Panc1 (cell line): ENCODE measurements around the gene ABCG2. TPM values are rescaled to one million over a fixed set of nuclear protein-coding genes. Genes with fewer than 3 reads are reported as not detected.
"Not testable (repeated sequence)": the region's sequence is repeated elsewhere in the genome, so short reads cannot be mapped to it uniquely, and the experiment has no call there.

Experiments
- ATAC-seq: fragments of 200-7000 bp; cut with Tn5 transposase; 2 replicates; pipeline ENCODE4 v1.9.1; 2020; ENCODE audit warnings: mild to moderate bottlenecking, moderate library complexity
- BruUV-seq: library from RNA; stranded (reverse); fragments of 400-500 nt; replicated peaks from 2 replicates; lab custom pipeline; 2021; lab: Mats Ljungman, UMichigan
- CTCF ChIA-PET: fragments of 300-600 bp; sonication (Branson Sonifier 250); formaldehyde crosslinking; loops from one replicate; lab custom pipeline; 2022; ENCODE audit warnings: antibody characterized with exemption; lab: Charles Lee
- POLR2A ChIA-PET: fragments of 300-600 bp; sonication (Branson Sonifier 250); formaldehyde crosslinking; loops from one replicate; lab custom pipeline; 2022; ENCODE audit warnings: antibody characterized with exemption; lab: Charles Lee
- DNase-seq: peaks from one replicate; pipeline ENCODE4 v3.0.0-alpha.2; 2010; ENCODE audit warnings: low read depth, low spot score
- H3K27ac ChIP-seq: 2 replicates; pipeline ENCODE4 v1.5.1; 2011; ENCODE audit warnings: mild to moderate bottlenecking, low read length, inconsistent platforms
- H3K27me3 ChIP-seq: fragments of 200-500 bp; sonication (Bioruptor generic); 2 replicates; pipeline ENCODE4 v1.6.0; 2014; ENCODE audit warnings: low read length, inconsistent platforms; ENCODE audit not compliant: control insufficient read depth, insufficient read depth
- H3K36me3 ChIP-seq: fragments of 200-500 bp; sonication (Bioruptor generic); 2 replicates; pipeline ENCODE4 v1.5.1; 2014; ENCODE audit warnings: inconsistent platforms, mild to moderate bottlenecking, low read length, moderate library complexity; ENCODE audit not compliant: control insufficient read depth, insufficient read depth
- H3K4me1 ChIP-seq: 2 replicates; pipeline ENCODE4 v1.5.1; 2011; ENCODE audit warnings: inconsistent platforms, mild to moderate bottlenecking, low read length, moderate library complexity; ENCODE audit not compliant: control insufficient read depth, insufficient read depth
- H3K4me3 ChIP-seq, 2 experiments: 2 replicates each; pipeline ENCODE4 v1.5.1; 2011 to 2012; ENCODE audit warnings: low read depth in 2 of 2, low read length in 2 of 2, mild to moderate bottlenecking in 2 of 2, inconsistent platforms in 1 of 2, moderate library complexity in 1 of 2
- H3K9me3 ChIP-seq: fragments of 200-500 bp; sonication (Bioruptor generic); 2 replicates; pipeline ENCODE4 v1.5.1; 2014; ENCODE audit warnings: low read depth, mild to moderate bottlenecking, inconsistent platforms, low read length, moderate library complexity; ENCODE audit not compliant: control insufficient read depth, insufficient read depth
- CTCF ChIP-seq: fragments of 450-650 bp; IDR thresholded peaks from 2 replicates; pipeline ENCODE4 v1.5.1; 2017; ENCODE audit warnings: mild to moderate bottlenecking
- POLR2AphosphoS5 ChIP-seq: IDR thresholded peaks from 2 replicates; pipeline ENCODE4 v1.6.1; 2012; ENCODE audit warnings: mild to moderate bottlenecking, low read depth, low read length, moderate library complexity
- SIN3A ChIP-seq: IDR thresholded peaks from 2 replicates; pipeline ENCODE4 v1.6.1; 2012; ENCODE audit warnings: low read depth, mild to moderate bottlenecking, low read length, moderate library complexity, borderline replicate concordance; ENCODE audit not compliant: insufficient read depth
- TCF7L2 ChIP-seq: IDR thresholded peaks from 2 replicates; pipeline ENCODE4 v1.6.1; 2011; ENCODE audit warnings: mild to moderate bottlenecking, low read depth, low read length, inconsistent platforms
- in situ Hi-C: cut with HindIII; loops from 2 replicates; pipeline ENCODE4 v1.10.0; 2016; ENCODE audit warnings: low sequenced_read_pairs, low pct_unique_long_range_greater_than_20kb
- intact Hi-C: fragments of 100-400 bp; cut with micrococcal nuclease; formaldehyde crosslinking; loops from one replicate; pipeline ENCODE4 v1.10.0; 2022; ENCODE audit not compliant: unreplicated experiment
- total RNA-seq: library from RNA; stranded (reverse); gene quantifications from one replicate; pipeline ENCODE4 v1.2.1, GENCODE V29; 2021; ENCODE audit not compliant: unreplicated experiment
- TF ChIP-seq, protein P1 (sequence below), 2 experiments: IDR thresholded peaks; 2 replicates each; pipeline ENCODE4 v1.6.1; 2011 to 2012; ENCODE audit warnings: low read depth in 2 of 2, control low read depth in 1 of 2, low read length in 1 of 2, mild to moderate bottlenecking in 1 of 2, moderate library complexity in 1 of 2; ENCODE audit not compliant: insufficient read depth in 1 of 2

Gene ABCG2
- total RNA-seq, 1 experiment from 2014 or later, result 63.3 TPM

DNA sequence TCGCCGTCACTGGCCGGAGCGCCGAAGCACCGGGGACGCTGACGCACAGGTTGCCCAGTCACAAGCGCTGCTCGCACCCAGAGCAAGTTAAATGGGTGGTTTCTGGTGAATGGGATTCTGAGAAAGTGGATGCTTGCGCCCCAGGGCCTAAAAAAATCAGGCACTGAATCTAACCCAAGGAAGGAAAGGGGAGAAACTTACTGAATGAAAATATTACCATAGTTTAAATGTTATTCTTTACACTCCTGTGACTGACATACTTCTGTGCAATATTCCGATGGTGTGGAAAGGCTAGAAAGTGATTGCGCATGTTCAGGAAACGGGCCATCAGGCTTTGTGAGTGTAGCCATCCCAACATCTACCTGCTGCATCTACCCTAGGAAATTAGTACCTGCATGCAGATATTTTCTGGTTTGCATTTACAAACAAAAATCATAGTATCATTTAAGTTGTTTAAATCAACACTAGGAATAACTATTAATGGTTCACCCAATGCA is 838 bp upstream of the ABCG2 start:
- peak overlapping the region; percentile 57 to 75 for H3K4me3 ChIP-seq
- no peaks in the 10 kb centered on the region for H3K9me3 ChIP-seq
- no peaks in the 10 kb centered on the region; the same call in 1 of the 2 replicates for H3K27me3 ChIP-seq
- peak; percentile 87 for ATAC-seq
- CTCF ChIA-PET, result interaction anchor here (0.5 kb wide), 1 partner anchor 320 kb away, joined by 6 read pairs; no protein-coding TSS in a partner anchor
- POLR2A ChIA-PET, result no interaction called here
- TF ChIP-seq POLR2AphosphoS5, result no peak
- TF ChIP-seq SIN3A, result no peak
- TF ChIP-seq CTCF, result no peak
- no peak for TF ChIP-seq TCF7L2
- TF ChIP-seq, protein P1, sequence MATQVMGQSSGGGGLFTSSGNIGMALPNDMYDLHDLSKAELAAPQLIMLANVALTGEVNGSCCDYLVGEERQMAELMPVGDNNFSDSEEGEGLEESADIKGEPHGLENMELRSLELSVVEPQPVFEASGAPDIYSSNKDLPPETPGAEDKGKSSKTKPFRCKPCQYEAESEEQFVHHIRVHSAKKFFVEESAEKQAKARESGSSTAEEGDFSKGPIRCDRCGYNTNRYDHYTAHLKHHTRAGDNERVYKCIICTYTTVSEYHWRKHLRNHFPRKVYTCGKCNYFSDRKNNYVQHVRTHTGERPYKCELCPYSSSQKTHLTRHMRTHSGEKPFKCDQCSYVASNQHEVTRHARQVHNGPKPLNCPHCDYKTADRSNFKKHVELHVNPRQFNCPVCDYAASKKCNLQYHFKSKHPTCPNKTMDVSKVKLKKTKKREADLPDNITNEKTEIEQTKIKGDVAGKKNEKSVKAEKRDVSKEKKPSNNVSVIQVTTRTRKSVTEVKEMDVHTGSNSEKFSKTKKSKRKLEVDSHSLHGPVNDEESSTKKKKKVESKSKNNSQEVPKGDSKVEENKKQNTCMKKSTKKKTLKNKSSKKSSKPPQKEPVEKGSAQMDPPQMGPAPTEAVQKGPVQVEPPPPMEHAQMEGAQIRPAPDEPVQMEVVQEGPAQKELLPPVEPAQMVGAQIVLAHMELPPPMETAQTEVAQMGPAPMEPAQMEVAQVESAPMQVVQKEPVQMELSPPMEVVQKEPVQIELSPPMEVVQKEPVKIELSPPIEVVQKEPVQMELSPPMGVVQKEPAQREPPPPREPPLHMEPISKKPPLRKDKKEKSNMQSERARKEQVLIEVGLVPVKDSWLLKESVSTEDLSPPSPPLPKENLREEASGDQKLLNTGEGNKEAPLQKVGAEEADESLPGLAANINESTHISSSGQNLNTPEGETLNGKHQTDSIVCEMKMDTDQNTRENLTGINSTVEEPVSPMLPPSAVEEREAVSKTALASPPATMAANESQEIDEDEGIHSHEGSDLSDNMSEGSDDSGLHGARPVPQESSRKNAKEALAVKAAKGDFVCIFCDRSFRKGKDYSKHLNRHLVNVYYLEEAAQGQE (IDR thresholded peaks at IDR 0.05; ENCODE audit: insufficient read depth in 1 of 2, low read depth in 2 of 2, low read length in 1 of 2), result no peak
- no peak for DNase-seq
- H3K27ac ChIP-seq, result peak overlapping the region; percentile 75
- H3K4me1 ChIP-seq, result no peaks in the 10 kb centered on the region
- no peaks in the 10 kb centered on the region for H3K36me3 ChIP-seq
- intact Hi-C loops (no loop called here), in situ Hi-C loops (no loop called here)
- no TSS peak for BruUV-seq

DNA sequence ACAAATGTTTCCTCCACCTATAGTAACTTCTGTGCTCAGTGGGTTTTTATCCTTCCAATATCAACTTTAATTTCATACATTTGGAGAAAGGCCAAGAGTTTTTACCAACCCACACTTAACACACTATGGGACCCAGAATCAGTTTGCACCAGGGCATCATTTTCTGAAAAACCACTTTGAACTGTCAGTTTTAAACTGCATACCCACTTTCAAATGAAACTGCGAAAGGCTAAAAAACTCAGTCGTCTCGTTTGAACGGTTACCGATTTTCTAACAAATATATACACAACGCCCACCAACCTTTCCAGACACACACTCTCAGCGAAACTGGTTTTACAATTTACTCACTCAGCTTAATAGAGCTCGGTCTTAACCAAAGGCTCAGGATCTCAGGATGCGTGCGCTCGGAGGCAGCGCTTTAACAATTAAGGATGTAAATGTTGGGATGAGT is 376 bp downstream of the ABCG2 start:
- in situ Hi-C loops (no loop called here), intact Hi-C loops (no loop called here)
- TF ChIP-seq TCF7L2, result no peak
- no peak for TF ChIP-seq CTCF
- TF ChIP-seq, protein P1 (IDR thresholded peaks at IDR 0.05; ENCODE audit: insufficient read depth in 1 of 2, low read depth in 2 of 2, low read length in 1 of 2), result no peak
- TF ChIP-seq POLR2AphosphoS5, result no peak
- no peak for TF ChIP-seq SIN3A
- peak overlapping the region; percentile 75 for H3K27ac ChIP-seq
- H3K4me3 ChIP-seq, result peak overlapping the region; percentile 57 to 75
- no peaks in the 10 kb centered on the region for H3K36me3 ChIP-seq
- CTCF ChIA-PET, result no interaction called here
- H3K9me3 ChIP-seq, result no peaks in the 10 kb centered on the region
- POLR2A ChIA-PET, result no interaction called here
- BruUV-seq, result TSS peak; percentile 78
- H3K4me1 ChIP-seq, result no peaks in the 10 kb centered on the region
- DNase-seq (no peak), ATAC-seq (no peak)
- H3K27me3 ChIP-seq, result no peaks in the 10 kb centered on the region; the same call in 1 of the 2 replicates

DNA sequence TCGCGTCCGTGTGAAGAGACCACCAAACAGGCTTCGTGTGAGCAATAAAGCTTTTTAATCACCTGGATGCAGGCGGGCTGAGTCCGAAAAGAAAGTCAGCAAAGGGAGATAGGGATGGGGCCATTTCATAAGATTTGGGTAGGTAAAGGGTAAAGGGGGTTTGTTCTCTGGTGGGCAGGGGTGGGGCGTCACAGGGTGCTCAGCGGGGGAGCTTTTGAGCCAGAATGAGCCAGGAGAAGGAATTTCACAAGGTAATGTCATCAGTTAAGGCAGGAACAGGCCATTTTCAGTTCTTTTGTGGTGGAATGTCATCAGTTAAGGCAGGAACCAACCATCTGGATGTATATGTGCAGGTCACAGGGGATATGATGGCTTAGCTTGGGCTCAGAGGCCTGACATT is 6.1 kb downstream of the ABCG2 start:
- POLR2A ChIA-PET, result interaction anchor here (0.6 kb wide), 1 partner anchor 109 kb away, joined by 6 read pairs; no protein-coding TSS in a partner anchor
- CTCF ChIA-PET, result not testable (repeated sequence)

More for the DNA sequence above, 6.1 kb downstream of the ABCG2 start:
- H3K9me3 ChIP-seq, DNase-seq, H3K27me3 ChIP-seq, H3K27ac ChIP-seq, H3K36me3 ChIP-seq, intact Hi-C loops, ATAC-seq, in situ Hi-C loops, BruUV-seq, H3K4me3 ChIP-seq: not testable (repeated sequence)
- peaks cover 10% of the 10 kb centered on the region for H3K4me1 ChIP-seq
